Large intestine (tissue), 3 donors: ENCODE data around the gene STK32B. TPM values are rescaled to one million over a fixed set of nuclear protein-coding genes. Genes with fewer than 3 reads are reported as not detected.

ENCODE experiments used
- DNase-seq, 2 donors: peaks; one replicate each; pipeline versions ENCODE4 v3.0.0 to v3.0.0-alpha.2; 2013
- H3K27ac ChIP-seq: one replicate; pipeline ENCODE4 v1.5.1; 2013; ENCODE audit warnings: low read length
- H3K27me3 ChIP-seq: 2 replicates; pipeline ENCODE4 v1.6.1; 2013; ENCODE audit warnings: low read length; ENCODE audit not compliant: control insufficient read depth, insufficient read depth
- H3K36me3 ChIP-seq: 2 replicates; pipeline ENCODE4 v1.6.1; 2013; ENCODE audit warnings: low read length; ENCODE audit not compliant: control insufficient read depth, insufficient read depth
- H3K4me1 ChIP-seq: one replicate; pipeline ENCODE4 v1.6.1; 2013; ENCODE audit warnings: low read length; ENCODE audit not compliant: control insufficient read depth, insufficient read depth
- H3K4me3 ChIP-seq: one replicate; pipeline ENCODE4 v1.5.1; 2013; ENCODE audit warnings: low read length
- H3K9me3 ChIP-seq: one replicate; pipeline ENCODE4 v1.6.1; 2013; ENCODE audit warnings: mild to moderate bottlenecking, low read depth, low read length, moderate library complexity; ENCODE audit not compliant: control insufficient read depth
- WGBS: methylation state at CpG from one replicate; pipeline ENCODE4 v1.1.5; 2013; ENCODE audit warnings: low lambda C conversion rate; ENCODE audit not compliant: insufficient coverage; 5-methylcytosine and 5-hydroxymethylcytosine counted together
- polyA plus RNA-seq: library from polyadenylated mRNA; unstranded; fragments of 120-200 nt; gene quantifications from one replicate; pipeline ENCODE4 v1.2.1, GENCODE V29; 2013

The STK32B gene
- polyA plus RNA-seq, 1 donor = 1.6 TPM

DNA sequence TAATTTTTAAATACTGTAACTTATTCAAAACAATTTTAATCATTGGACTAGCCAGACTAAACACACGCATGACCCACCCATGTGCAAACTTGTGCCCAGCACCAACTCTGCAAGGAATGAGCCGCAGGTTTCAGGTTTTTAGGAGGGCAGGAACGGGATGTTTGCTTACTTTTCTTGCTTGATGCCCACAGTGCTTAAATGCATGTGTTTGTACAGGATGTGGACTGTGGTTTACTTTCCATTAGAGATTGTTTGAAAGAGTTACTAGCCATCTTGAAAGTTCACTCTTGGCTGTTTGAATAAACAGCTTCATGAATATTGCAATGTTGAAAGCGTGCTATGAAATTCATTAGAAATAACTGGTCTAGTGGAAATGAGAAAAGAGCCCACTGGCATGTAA lies 83.3 kb downstream of the STK32B start:
- H3K27ac ChIP-seq = no peak overlapping the region
- H3K4me1 ChIP-seq = no peaks in the 10 kb centered on the region
- 100% methylated on average over 1 of the region's 4 CpGs for WGBS
- no peaks in the 10 kb centered on the region for H3K36me3 ChIP-seq
- H3K4me3 ChIP-seq = no peak overlapping the region
- H3K27me3 ChIP-seq = no peaks in the 10 kb centered on the region
- DNase-seq = no peak
- H3K9me3 ChIP-seq = no peaks in the 10 kb centered on the region

DNA sequence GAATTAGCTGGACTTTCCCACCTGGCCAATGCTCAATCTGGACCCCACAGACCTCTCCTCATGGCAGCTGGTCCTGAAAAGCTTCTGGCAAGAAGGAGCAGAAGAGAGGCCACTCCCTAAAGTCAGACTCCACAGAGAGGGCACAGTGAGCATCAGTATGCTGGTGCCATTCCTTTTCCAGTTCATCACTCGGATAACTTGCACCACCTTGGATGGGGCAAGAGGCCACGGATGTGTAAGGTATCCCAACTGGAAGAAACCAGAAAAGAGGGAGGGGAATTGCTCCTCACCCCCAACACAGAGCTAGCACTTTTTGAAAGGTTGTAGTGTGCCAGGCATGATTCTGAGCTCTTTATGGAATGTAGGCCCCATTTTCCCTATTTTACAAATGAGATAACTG lies 85.9 kb downstream of the STK32B start:
- H3K4me1 ChIP-seq = no peaks in the 10 kb centered on the region
- H3K27ac ChIP-seq = no peak overlapping the region
- no CpG with 5 or more reads among the region's 2 CpGs for WGBS
- no peaks in the 10 kb centered on the region for H3K27me3 ChIP-seq
- no peaks in the 10 kb centered on the region for H3K9me3 ChIP-seq
- no peak overlapping the region for H3K4me3 ChIP-seq
- H3K36me3 ChIP-seq = no peaks in the 10 kb centered on the region
- DNase-seq = no peak

DNA sequence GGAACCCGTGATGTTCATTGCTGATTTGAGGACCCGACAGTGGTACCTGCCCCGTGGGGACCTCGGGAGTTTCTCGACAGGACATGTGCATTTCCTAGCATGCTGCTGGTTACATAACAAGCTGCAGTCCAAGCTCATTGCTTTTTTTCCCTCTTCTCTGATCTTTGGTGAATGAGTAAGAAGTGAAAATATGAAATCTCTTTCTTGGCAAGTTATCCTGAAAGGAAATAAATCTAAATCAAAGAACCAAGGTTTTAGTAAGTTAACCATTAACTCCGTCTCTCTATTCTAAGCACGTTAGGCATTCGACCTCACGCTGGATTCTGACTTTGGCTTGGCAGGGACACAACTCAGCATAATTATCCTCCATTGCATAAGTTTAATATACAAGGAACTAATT lies 86.6 kb downstream of the STK32B start:
- H3K27ac ChIP-seq = no peak overlapping the region
- H3K9me3 ChIP-seq = no peaks in the 10 kb centered on the region
- WGBS = 51% methylated on average over 4 of the region's 9 CpGs
- no peaks in the 10 kb centered on the region for H3K4me1 ChIP-seq
- no peak overlapping the region for H3K4me3 ChIP-seq
- no peaks in the 10 kb centered on the region for H3K36me3 ChIP-seq
- DNase-seq = no peak
- no peaks in the 10 kb centered on the region for H3K27me3 ChIP-seq

DNA sequence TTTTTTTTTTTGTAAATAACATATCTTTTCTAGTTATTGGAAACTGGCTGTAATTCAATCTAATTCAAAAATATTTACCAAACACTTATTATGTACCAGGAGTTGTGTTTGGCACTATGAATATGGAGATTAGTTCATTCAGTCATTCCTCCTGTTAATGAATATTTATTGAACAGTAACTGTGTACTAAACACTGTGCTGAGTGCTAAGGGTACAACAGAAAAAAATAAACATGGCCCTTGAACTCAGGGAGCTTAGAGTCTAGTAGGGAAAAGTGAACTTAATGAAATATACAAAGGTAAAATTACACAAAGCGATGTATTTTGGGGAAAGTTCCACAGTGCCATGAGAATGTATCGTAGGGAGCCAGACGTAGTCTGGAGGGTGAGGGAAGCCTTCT lies 87.1 kb downstream of the STK32B start:
- no peak overlapping the region for H3K27ac ChIP-seq
- H3K27me3 ChIP-seq = no peaks in the 10 kb centered on the region
- H3K9me3 ChIP-seq = no peaks in the 10 kb centered on the region
- no peak overlapping the region for H3K4me3 ChIP-seq
- no peaks in the 10 kb centered on the region for H3K36me3 ChIP-seq
- DNase-seq = no peak
- 100% methylated on average over 2 of the region's 3 CpGs for WGBS
- H3K4me1 ChIP-seq = no peaks in the 10 kb centered on the region

DNA sequence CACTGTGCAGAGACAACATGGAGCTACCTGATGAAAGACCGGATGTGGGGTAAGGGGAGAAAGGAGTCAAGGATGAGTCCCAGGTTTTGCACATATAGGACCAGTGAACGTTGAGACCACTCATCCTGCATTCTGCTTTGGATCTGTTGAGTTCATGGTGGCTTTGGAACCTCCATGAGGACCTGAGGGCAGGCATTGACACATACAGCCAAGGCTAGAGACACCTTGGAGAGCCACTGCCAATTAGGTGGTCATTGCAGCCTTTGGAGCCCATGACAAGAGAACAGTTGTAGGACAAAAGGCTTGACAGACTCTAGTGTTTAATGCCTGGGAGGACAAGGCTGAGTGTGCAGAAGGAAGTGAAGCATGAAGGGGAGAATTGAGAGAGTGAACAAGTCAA lies 87.9 kb downstream of the STK32B start:
- no peaks in the 10 kb centered on the region for H3K9me3 ChIP-seq
- no CpG with 5 or more reads among the region's 2 CpGs for WGBS
- H3K4me1 ChIP-seq = no peaks in the 10 kb centered on the region
- H3K4me3 ChIP-seq = no peak overlapping the region
- no peaks in the 10 kb centered on the region for H3K27me3 ChIP-seq
- no peak for DNase-seq
- H3K36me3 ChIP-seq = no peaks in the 10 kb centered on the region
- no peak overlapping the region for H3K27ac ChIP-seq

DNA sequence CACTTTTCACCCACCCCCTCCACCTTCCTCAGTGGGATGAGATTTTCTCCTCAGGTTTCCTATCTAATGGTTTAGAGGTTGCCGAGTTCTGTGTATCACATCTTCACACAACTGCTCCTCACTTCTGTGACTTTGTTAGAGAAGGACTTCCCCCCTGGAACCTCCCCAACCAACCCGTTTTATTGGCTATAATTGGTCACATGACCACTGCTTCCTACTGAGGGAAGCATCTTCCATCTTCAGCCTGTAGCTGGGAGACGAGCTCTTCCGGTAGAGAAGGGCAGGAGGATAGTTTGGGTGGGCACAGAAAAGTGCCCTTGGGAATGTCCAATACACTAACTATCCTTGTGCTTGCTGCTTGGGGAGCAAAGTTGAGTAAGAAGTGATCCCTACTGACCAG lies 90.5 kb downstream of the STK32B start:
- DNase-seq = no peak
- Histone ChIP-seq H3K27ac (no peak overlapping the region), H3K9me3 (no peaks in the 10 kb centered on the region), H3K36me3 (no peaks in the 10 kb centered on the region), H3K27me3 (no peaks in the 10 kb centered on the region), H3K4me1 (no peaks in the 10 kb centered on the region), H3K4me3 (no peak overlapping the region)
- WGBS = no CpG with 5 or more reads among the region's 4 CpGs

DNA sequence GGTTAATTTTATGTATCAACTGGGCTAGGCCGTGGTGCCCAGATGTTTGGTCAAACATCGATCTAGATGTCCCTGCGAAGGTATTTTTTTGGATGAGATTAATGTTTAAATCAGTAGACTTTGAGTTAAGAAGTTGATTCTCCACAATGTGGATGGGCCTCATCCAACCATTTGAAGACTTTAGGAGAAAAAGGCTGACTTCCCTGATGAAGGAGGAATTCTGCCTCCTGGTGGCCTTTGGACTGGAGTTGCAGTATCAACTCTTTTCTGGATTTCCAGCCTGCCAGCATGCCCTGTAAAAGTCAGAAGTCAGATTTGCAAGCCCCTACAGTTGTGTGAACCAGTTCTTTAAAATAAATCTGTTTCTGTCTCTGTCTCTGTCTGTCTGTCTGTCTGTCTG lies 91.4 kb downstream of the STK32B start:
- H3K4me3 ChIP-seq = no peak overlapping the region
- no peaks in the 10 kb centered on the region for H3K9me3 ChIP-seq
- no peaks in the 10 kb centered on the region for H3K4me1 ChIP-seq
- DNase-seq = peak in 1 of 2 donors; percentile 3
- H3K27me3 ChIP-seq = no peaks in the 10 kb centered on the region
- H3K36me3 ChIP-seq = no peaks in the 10 kb centered on the region
- WGBS = no CpG with 5 or more reads among the region's 3 CpGs
- H3K27ac ChIP-seq = no peak overlapping the region

DNA sequence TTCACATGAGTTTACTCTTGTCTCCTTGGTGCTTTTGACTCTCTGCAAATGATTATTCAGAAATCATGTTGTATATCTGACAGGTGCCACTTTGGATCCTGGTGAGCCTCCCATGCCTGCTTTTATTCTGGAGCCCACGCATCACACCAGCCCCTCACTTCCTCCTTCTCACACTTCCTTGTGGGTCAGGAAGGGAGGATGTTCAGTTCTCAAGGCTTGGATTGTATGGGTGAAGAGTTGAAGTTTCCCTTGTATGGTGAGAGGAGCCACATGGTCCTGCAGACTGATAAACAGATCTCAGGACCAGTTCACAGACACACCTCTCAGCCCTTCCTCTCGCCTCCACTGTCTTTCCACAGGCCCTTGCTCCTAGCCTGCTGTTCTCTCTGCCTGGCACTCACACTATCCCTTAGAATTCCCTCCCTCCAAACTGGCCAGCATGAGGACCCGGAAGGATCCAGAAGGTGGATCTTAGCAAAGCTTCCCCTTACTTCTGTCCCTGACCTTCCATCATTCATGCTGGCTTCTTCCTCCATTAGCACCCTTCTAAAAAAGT lies 92.1 kb downstream of the STK32B start:
- Histone ChIP-seq H3K27ac (no peak overlapping the region), H3K9me3 (no peaks in the 10 kb centered on the region), H3K27me3 (no peaks in the 10 kb centered on the region), H3K4me3 (no peak overlapping the region), H3K36me3 (no peaks in the 10 kb centered on the region), H3K4me1 (no peaks in the 10 kb centered on the region)
- no CpG with 5 or more reads among the region's 3 CpGs for WGBS
- DNase-seq = no peak

DNA sequence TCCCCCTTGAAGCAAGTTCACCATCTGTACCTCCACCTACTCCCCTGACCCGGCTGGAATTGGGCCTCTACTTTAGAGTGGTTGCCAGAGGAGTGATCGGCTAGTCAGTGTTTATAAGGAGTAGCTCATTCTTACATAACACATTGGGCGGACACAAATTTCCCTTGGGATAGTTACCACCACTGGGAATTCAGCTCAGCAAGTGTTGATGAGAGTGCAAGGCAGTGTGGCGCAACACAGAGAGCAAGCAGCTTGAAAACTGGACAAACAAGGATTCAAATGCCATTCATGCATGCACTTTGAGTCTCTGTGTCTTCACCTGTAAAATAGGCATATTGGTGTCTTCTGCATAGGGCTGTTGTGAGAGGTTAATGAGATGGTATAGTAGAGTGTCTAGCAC lies 92.7 kb downstream of the STK32B start:
- WGBS = no CpG with 5 or more reads among the region's 4 CpGs
- Histone ChIP-seq H3K4me1 (no peaks in the 10 kb centered on the region), H3K36me3 (no peaks in the 10 kb centered on the region), H3K4me3 (no peak overlapping the region), H3K27me3 (no peaks in the 10 kb centered on the region), H3K27ac (no peak overlapping the region), H3K9me3 (no peaks in the 10 kb centered on the region)
- DNase-seq = no peak

DNA sequence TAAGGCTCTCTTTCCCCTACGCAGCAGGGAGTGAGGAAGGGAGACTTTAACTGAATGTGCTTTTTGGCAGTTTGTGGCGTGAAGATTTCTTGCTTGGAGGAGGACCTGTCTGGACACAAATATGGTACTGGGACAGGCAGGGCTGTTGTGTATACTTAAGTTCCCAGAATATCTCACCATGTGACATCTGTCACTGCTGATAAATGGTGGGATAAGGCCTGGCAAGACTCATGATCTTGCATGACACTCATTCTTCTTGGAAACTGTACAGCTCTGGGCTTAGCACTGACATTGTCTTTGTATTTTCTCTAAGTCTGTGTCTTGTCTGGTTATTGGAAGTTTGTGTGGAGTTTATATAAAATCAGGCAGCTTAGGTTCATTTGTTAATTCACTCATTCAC lies 93.1 kb downstream of the STK32B start:
- no peak overlapping the region for H3K27ac ChIP-seq
- no peak for DNase-seq

DNA sequence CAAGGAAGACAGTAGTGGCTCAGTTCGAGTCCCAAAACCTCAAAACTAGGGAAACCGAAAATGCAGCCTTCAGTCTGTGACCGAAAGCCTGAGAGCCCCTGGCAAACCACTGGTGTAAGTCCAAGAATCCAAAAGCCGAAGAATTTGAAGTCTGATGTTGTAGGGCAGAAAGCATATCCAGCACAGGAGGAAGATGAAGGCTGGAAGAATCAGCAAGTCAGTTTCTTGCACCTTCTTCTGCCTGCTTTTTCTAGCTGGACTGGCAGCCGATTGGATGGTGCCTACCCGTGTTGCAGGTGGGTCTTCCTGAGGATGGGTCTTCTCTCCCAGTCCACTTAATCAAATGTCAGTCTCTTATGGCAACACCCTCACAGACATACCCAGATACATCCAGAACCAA lies 95.0 kb downstream of the STK32B start:
- H3K4me1 ChIP-seq = no peaks in the 10 kb centered on the region
- no peak for DNase-seq
- H3K27me3 ChIP-seq = no peaks in the 10 kb centered on the region
- WGBS = no CpG with 5 or more reads among the region's 6 CpGs
- H3K9me3 ChIP-seq = no peaks in the 10 kb centered on the region
- H3K36me3 ChIP-seq = no peaks in the 10 kb centered on the region
- no peak overlapping the region for H3K27ac ChIP-seq
- no peak overlapping the region for H3K4me3 ChIP-seq

More for the DNA sequence above, 93.1 kb downstream of the STK32B start:
- Histone ChIP-seq H3K27me3 (no peaks in the 10 kb centered on the region), H3K9me3 (no peaks in the 10 kb centered on the region), H3K4me1 (no peaks in the 10 kb centered on the region), H3K4me3 (no peak overlapping the region), H3K36me3 (no peaks in the 10 kb centered on the region)
- no CpG with 5 or more reads among the region's 2 CpGs for WGBS
